ENCODE results near the gene CCDC142.

DNA sequence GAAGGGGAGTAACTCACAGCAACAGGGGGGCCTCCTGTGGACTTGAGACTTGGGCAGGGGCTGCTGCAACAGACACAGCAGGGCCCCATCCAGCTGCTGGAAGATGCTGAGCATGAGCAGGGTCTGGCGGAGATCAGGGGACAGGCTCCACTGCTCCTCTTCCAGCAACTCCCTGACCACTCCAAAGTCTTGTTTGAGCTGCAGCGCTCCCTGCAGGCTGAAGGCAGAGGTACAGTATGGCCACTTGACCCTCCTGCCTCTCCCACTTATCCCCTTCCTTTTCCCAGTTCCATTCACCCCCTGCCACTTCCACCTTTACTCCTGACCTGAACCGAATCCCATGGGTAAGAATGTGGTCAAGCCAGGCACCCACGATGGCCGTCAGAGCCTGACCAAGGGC lies 7.9 kb downstream of the CCDC142 start:
- TF ChIP-seq POLR2A (IDR thresholded peaks at IDR 0.05) = no peak
- TF ChIP-seq, protein P1, sequence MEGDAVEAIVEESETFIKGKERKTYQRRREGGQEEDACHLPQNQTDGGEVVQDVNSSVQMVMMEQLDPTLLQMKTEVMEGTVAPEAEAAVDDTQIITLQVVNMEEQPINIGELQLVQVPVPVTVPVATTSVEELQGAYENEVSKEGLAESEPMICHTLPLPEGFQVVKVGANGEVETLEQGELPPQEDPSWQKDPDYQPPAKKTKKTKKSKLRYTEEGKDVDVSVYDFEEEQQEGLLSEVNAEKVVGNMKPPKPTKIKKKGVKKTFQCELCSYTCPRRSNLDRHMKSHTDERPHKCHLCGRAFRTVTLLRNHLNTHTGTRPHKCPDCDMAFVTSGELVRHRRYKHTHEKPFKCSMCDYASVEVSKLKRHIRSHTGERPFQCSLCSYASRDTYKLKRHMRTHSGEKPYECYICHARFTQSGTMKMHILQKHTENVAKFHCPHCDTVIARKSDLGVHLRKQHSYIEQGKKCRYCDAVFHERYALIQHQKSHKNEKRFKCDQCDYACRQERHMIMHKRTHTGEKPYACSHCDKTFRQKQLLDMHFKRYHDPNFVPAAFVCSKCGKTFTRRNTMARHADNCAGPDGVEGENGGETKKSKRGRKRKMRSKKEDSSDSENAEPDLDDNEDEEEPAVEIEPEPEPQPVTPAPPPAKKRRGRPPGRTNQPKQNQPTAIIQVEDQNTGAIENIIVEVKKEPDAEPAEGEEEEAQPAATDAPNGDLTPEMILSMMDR (IDR thresholded peaks at IDR 0.05) = no peak

All from body of pancreas (tissue), 4 donors.